ENCODE measurements around the gene LTBP2.

The LTBP2 gene

GRCh38 chr14:74611650-74612349 is at the start of gene LTBP2:
Gene LTBP2 (minus strand): TSS chr14:74612237. CDS start chr14:74611944, 293 bp downstream.
- DNase-seq: no peak

GRCh38 chr14:74660863-74661262 is 48.8 kb upstream of the LTBP2 start:
- no peak for DNase-seq

GRCh38 chr14:74660167-74660566 is 48.1 kb upstream of the LTBP2 start:
- no peak for DNase-seq

GRCh38 chr14:74658535-74659131 is 46.6 kb upstream of the LTBP2 start:
- no peak for DNase-seq

- no peak for DNase-seq
These were observed 44.9 kb upstream of the LTBP2 start for GRCh38 chr14:74656964-74657363.

- DNase-seq: no peak
These were observed 43.8 kb upstream of the LTBP2 start for GRCh38 chr14:74655599-74656395.

- no peak for DNase-seq
These were observed 42.9 kb upstream of the LTBP2 start for GRCh38 chr14:74654931-74655330.

GRCh38 chr14:74653386-74654138 is 41.5 kb upstream of the LTBP2 start:
- DNase-seq: no peak

GRCh38 chr14:74652541-74652940 is 40.5 kb upstream of the LTBP2 start:
- DNase-seq: no peak

- DNase-seq: no peak
These were observed 39.1 kb upstream of the LTBP2 start for GRCh38 chr14:74650927-74651686.

- DNase-seq: no peak
These were observed 37.6 kb upstream of the LTBP2 start for GRCh38 chr14:74649673-74650072.

- DNase-seq: no peak
These were observed 37.1 kb upstream of the LTBP2 start for GRCh38 chr14:74649167-74649566.

GRCh38 chr14:74648601-74649000 is 36.6 kb upstream of the LTBP2 start:
- no peak for DNase-seq

GRCh38 chr14:74647678-74648461 is 35.8 kb upstream of the LTBP2 start:
- peak; percentile 15 for DNase-seq

GRCh38 chr14:74647061-74647677 is 35.1 kb upstream of the LTBP2 start:
- DNase-seq: no peak

GRCh38 chr14:74645756-74646470 is 33.9 kb upstream of the LTBP2 start:
- no peak for DNase-seq

- DNase-seq: no peak
These were observed 33.2 kb upstream of the LTBP2 start for GRCh38 chr14:74645244-74645643.

- no peak for DNase-seq
These were observed 29.8 kb upstream of the LTBP2 start for GRCh38 chr14:74641601-74642391.

- DNase-seq: no peak
These were observed 26.9 kb upstream of the LTBP2 start for GRCh38 chr14:74638966-74639365.

GRCh38 chr14:74638066-74638465 is 26.0 kb upstream of the LTBP2 start:
- DNase-seq: no peak
